HG02798 (cell line): ENCODE results near the gene STAT2.
"Not testable (repeated sequence)": the region's sequence is repeated elsewhere in the genome, so short reads cannot be mapped to it uniquely, and the experiment has no call there.

Source experiments
- ATAC-seq: cut with Tn5 transposase; IDR thresholded peaks from one replicate; pipeline ENCODE4 v1.9.1; 2021; ENCODE audit warnings: mild to moderate bottlenecking; ENCODE audit not compliant: unreplicated experiment, poor library complexity

Gene STAT2

GRCh38 chr12:56359851-56360767 is at the start of gene STAT2:
TSS of gene STAT2 (minus strand) at chr12:56360107. CDS start at chr12:56356571, 3,536 bp downstream.
- peak; percentile 98 for ATAC-seq

GRCh38 chr12:56408799-56409417 is 49.0 kb upstream of the STAT2 start:
- no peak for ATAC-seq

GRCh38 chr12:56404227-56404626 is 44.3 kb upstream of the STAT2 start:
- ATAC-seq = not testable (repeated sequence)

- not testable (repeated sequence) for ATAC-seq
These were observed 41.7 kb upstream of the STAT2 start for GRCh38 chr12:56401612-56402011.

- not testable (repeated sequence) for ATAC-seq
These were observed 41.2 kb upstream of the STAT2 start for GRCh38 chr12:56401125-56401524.

GRCh38 chr12:56399466-56399865 is 39.6 kb upstream of the STAT2 start:
- not testable (repeated sequence) for ATAC-seq

- no peak for ATAC-seq
These were observed 38.4 kb upstream of the STAT2 start for GRCh38 chr12:56398324-56398723.

GRCh38 chr12:56392331-56392730 is 32.4 kb upstream of the STAT2 start:
- no peak for ATAC-seq

- ATAC-seq = no peak
These were observed 31.8 kb upstream of the STAT2 start for GRCh38 chr12:56391721-56392120.

- no peak for ATAC-seq
These were observed 29.5 kb upstream of the STAT2 start for GRCh38 chr12:56389412-56389811.

GRCh38 chr12:56387152-56387736 is 27.3 kb upstream of the STAT2 start:
- ATAC-seq = no peak

- no peak for ATAC-seq
These were observed 26.0 kb upstream of the STAT2 start for GRCh38 chr12:56385873-56386272.

GRCh38 chr12:56382611-56383010 is 22.7 kb upstream of the STAT2 start:
- ATAC-seq = no peak

GRCh38 chr12:56377989-56378316 is 18.0 kb upstream of the STAT2 start:
- ATAC-seq = no peak

GRCh38 chr12:56377310-56377988 is 17.5 kb upstream of the STAT2 start:
- no peak for ATAC-seq

GRCh38 chr12:56375598-56376434 is 15.9 kb upstream of the STAT2 start:
- peak; percentile 64 for ATAC-seq

- ATAC-seq = peak; percentile 40
These were observed 15.1 kb upstream of the STAT2 start for GRCh38 chr12:56374726-56375597.

GRCh38 chr12:56373515-56373914 is 13.6 kb upstream of the STAT2 start:
- no peak for ATAC-seq

GRCh38 chr12:56366948-56367347 is 7.0 kb upstream of the STAT2 start:
- ATAC-seq = no peak
